Adrenal gland (tissue), 5 donors: ENCODE measurements around the gene RAB26.
"Not testable (repeated sequence)": the region's sequence is repeated elsewhere in the genome, so short reads cannot be mapped to it uniquely, and the experiment has no call there.

Experiments
- POLR2A ChIP-seq, 2 donors: fragments of 450-650 bp; IDR thresholded peaks; one replicate each; pipeline ENCODE4 v1.6.1; 2017; ENCODE audit warnings: antibody characterized with exemption in 2 of 2, mild to moderate bottlenecking in 2 of 2, moderate library complexity in 1 of 2
- TF ChIP-seq, protein P1 (sequence below), 6 experiments: fragments of 450-650 bp in 4 of 6; fragments of 200-600 bp in 2 of 6; sonication (generic) in 1 of 6; IDR thresholded peaks; 1 replicate in 5 of 6; 2 replicates in 1 of 6; pipeline versions ENCODE4 v1.5.1 to v1.8.0; 2016 to 2021; ENCODE audit warnings: antibody characterized with exemption in 6 of 6, mild to moderate bottlenecking in 2 of 6, moderate library complexity in 1 of 6
- donor health status: DM: no; HTN: no; CAD: no.

DNA sequence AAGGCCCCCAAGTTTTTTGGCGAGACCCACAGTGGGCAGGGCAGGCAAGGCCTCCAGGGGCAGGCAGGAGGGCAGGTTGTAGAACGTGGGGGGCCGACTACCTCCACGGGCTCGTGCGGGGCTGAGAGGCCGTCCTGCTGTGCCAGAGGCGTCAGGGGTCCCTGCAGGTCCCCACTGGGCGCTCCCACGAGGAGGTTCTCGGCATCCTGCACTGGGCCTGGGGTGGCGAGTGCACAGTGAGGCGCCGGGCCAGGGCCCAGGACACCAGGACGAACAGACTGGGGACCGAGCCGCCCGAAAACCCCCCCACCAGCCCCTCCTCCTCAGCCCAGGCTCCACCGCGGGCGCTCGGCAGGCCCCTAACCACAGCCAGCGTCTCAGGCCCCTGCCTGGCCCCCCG is 32.0 kb upstream of the RAB26 start:
- TF ChIP-seq, protein P1, sequence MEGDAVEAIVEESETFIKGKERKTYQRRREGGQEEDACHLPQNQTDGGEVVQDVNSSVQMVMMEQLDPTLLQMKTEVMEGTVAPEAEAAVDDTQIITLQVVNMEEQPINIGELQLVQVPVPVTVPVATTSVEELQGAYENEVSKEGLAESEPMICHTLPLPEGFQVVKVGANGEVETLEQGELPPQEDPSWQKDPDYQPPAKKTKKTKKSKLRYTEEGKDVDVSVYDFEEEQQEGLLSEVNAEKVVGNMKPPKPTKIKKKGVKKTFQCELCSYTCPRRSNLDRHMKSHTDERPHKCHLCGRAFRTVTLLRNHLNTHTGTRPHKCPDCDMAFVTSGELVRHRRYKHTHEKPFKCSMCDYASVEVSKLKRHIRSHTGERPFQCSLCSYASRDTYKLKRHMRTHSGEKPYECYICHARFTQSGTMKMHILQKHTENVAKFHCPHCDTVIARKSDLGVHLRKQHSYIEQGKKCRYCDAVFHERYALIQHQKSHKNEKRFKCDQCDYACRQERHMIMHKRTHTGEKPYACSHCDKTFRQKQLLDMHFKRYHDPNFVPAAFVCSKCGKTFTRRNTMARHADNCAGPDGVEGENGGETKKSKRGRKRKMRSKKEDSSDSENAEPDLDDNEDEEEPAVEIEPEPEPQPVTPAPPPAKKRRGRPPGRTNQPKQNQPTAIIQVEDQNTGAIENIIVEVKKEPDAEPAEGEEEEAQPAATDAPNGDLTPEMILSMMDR (IDR thresholded peaks at IDR 0.05) = not testable (repeated sequence)
- TF ChIP-seq POLR2A (IDR thresholded peaks at IDR 0.05) = not testable (repeated sequence)
